OCI-LY3 (cell line): ENCODE data around the gene PAM.

Experiments
- CTCF ChIP-seq: fragments of 200-600, 300-600 bp; sonication (generic); IDR thresholded peaks from 2 replicates; pipeline ENCODE4 v1.5.1; 2014; ENCODE audit warnings: antibody characterized with exemption, low read length, low read depth
- EZH2phosphoT487 ChIP-seq: fragments of 200-600 bp; shearing (Covaris generic); IDR thresholded peaks from 2 replicates; pipeline ENCODE4 v1.6.1; 2018; ENCODE audit warnings: antibody characterized with exemption, mixed run types, low read depth

GRCh38 chr5:102946414-102946813 lies 191.3 kb downstream of the PAM start:
- TF ChIP-seq CTCF (no peak), EZH2phosphoT487 (no peak)
